HepG2 (cell line): ENCODE data around the gene ATRN. TPM values are rescaled to one million over a fixed set of nuclear protein-coding genes. Genes with fewer than 3 reads are reported as not detected.

Experiments
- CHCHD3 ChIP-seq: sonication (generic); formaldehyde crosslinking; IDR thresholded peaks from 2 replicates; pipeline ENCODE4 v1.8.0; 2022; ENCODE audit warnings: mild to moderate bottlenecking, missing genetic modification reagents, moderate library complexity
- ELF1 ChIP-seq: sonication (generic); formaldehyde crosslinking; IDR thresholded peaks from 2 replicates; pipeline ENCODE4 v1.4.0; 2020; ENCODE audit warnings: missing genetic modification reagents
- GFI1 ChIP-seq: sonication (generic); formaldehyde crosslinking; IDR thresholded peaks from 2 replicates; pipeline ENCODE4 v1.5.0; 2020; ENCODE audit warnings: missing genetic modification reagents, mild to moderate bottlenecking, borderline replicate concordance
- GTF2F1 ChIP-seq: fragments of 150-350 bp; IDR thresholded peaks from 2 replicates; pipeline ENCODE4 v1.6.1; 2014; ENCODE audit warnings: low read length
- HMGA1 ChIP-seq: sonication (generic); formaldehyde crosslinking; conservative IDR thresholded peaks from 2 replicates; pipeline ENCODE4 v1.4.0; 2020; ENCODE audit warnings: missing genetic modification reagents
- KDM3A ChIP-seq: IDR thresholded peaks from 2 replicates; pipeline ENCODE4 v1.6.1; 2018; ENCODE audit warnings: low read depth, missing compliant biosample characterization
- MIER2 ChIP-seq: IDR thresholded peaks from 2 replicates; pipeline ENCODE4 v1.6.1; 2016; ENCODE audit warnings: missing biosample characterization, missing genetic modification reagents
- NFKBIZ ChIP-seq: IDR thresholded peaks from 2 replicates; pipeline ENCODE4 v1.6.1; 2018; ENCODE audit warnings: missing genetic modification reagents, missing compliant biosample characterization
- NFRKB ChIP-seq: fragments of 450-650 bp; IDR thresholded peaks from 2 replicates; pipeline ENCODE4 v1.6.1; 2017
- RARA ChIP-seq: IDR thresholded peaks from 2 replicates; pipeline ENCODE4 v1.6.1; 2016; ENCODE audit warnings: missing genetic modification reagents, missing compliant biosample characterization
- RFXAP ChIP-seq: sonication (generic); formaldehyde crosslinking; IDR thresholded peaks from 2 replicates; pipeline ENCODE4 v1.4.0; 2020; ENCODE audit warnings: missing genetic modification reagents, borderline replicate concordance
- SIX4 ChIP-seq: sonication (generic); formaldehyde crosslinking; IDR thresholded peaks from 2 replicates; pipeline ENCODE4 v1.4.0; 2020; ENCODE audit warnings: missing genetic modification reagents
- TFE3 ChIP-seq: IDR thresholded peaks from 2 replicates; pipeline ENCODE4 v1.6.1; 2016
- TRIM24 ChIP-seq: sonication (generic); formaldehyde crosslinking; IDR thresholded peaks from 2 replicates; pipeline ENCODE4 v1.8.0; 2022; ENCODE audit warnings: mild to moderate bottlenecking, missing genetic modification reagents
- ZBTB3 ChIP-seq: sonication (generic); formaldehyde crosslinking; IDR thresholded peaks from 2 replicates; pipeline ENCODE4 v1.4.0; 2020; ENCODE audit warnings: low read depth, mild to moderate bottlenecking, moderate library complexity, missing genetic modification reagents, borderline replicate concordance
- ZFP1 ChIP-seq: IDR thresholded peaks from 2 replicates; pipeline ENCODE4 v1.6.1; 2016
- ZFP62 ChIP-seq: sonication (generic); formaldehyde crosslinking; IDR thresholded peaks from 2 replicates; pipeline ENCODE4 v1.4.0; 2020; ENCODE audit warnings: missing genetic modification reagents
- ZNF205 ChIP-seq: IDR thresholded peaks from 2 replicates; pipeline ENCODE4 v1.6.1; 2018; ENCODE audit warnings: missing biosample characterization, missing genetic modification reagents
- ZNF512B ChIP-seq: sonication (generic); formaldehyde crosslinking; IDR thresholded peaks from 2 replicates; pipeline ENCODE4 v1.5.1; 2020; ENCODE audit warnings: missing genetic modification reagents, mild to moderate bottlenecking, borderline replicate concordance
- ZNF619 ChIP-seq: sonication (generic); formaldehyde crosslinking; IDR thresholded peaks from 2 replicates; pipeline ENCODE4 v1.4.0; 2020; ENCODE audit warnings: mild to moderate bottlenecking, missing genetic modification reagents
- ZNF747 ChIP-seq: sonication (generic); formaldehyde crosslinking; IDR thresholded peaks from 2 replicates; pipeline ENCODE4 v1.8.1; 2023; ENCODE audit warnings: missing genetic modification reagents, mild to moderate bottlenecking, borderline replicate concordance
- polyA plus RNA-seq, 8 experiments: library from polyadenylated mRNA; depleted of rRNA in 3 of 8; stranded (reverse) in 7 of 8; unstranded in 1 of 8; fragments of >200 nt; fragmentation: Illumina TruSeq in 4 of 8; extraction: Trizol in 4 of 8; gene quantifications; 2 replicates each; pipeline versions ENCODE4 v1.2.1 to v1.2.3, GENCODE V29; 2011 to 2016; ENCODE audit warnings: low read depth in 4 of 8, missing spikeins in 1 of 8, mixed read lengths in 1 of 8; ENCODE audit not compliant: insufficient read depth in 1 of 8
- total RNA-seq, 5 experiments: library from RNA; depleted of rRNA; stranded (reverse); fragments of >200 nt; fragmentation: Illumina TruSeq; extraction: Trizol; gene quantifications; 2 replicates each; pipeline ENCODE4 v1.2.3, GENCODE V29; 2016; ENCODE audit warnings: low read depth in 1 of 5
- TF ChIP-seq, protein P1 (sequence below): sonication (generic); formaldehyde crosslinking; IDR thresholded peaks from 2 replicates; pipeline ENCODE4 v1.4.0; 2020; ENCODE audit warnings: mild to moderate bottlenecking, missing genetic modification reagents
- TF ChIP-seq, protein P2 (sequence below): sonication (generic); formaldehyde crosslinking; IDR thresholded peaks from 2 replicates; pipeline ENCODE4 v1.8.1; 2023; ENCODE audit warnings: mild to moderate bottlenecking, moderate library complexity, missing genetic modification reagents

ATRN gene
- total and polyA plus RNA-seq, 2 of the 13 experiments (the other 11 are each of a cell fraction or from before 2014, with no cell fraction given) = 44.2 to 81.1 TPM

- TF ChIP-seq, protein P1, sequence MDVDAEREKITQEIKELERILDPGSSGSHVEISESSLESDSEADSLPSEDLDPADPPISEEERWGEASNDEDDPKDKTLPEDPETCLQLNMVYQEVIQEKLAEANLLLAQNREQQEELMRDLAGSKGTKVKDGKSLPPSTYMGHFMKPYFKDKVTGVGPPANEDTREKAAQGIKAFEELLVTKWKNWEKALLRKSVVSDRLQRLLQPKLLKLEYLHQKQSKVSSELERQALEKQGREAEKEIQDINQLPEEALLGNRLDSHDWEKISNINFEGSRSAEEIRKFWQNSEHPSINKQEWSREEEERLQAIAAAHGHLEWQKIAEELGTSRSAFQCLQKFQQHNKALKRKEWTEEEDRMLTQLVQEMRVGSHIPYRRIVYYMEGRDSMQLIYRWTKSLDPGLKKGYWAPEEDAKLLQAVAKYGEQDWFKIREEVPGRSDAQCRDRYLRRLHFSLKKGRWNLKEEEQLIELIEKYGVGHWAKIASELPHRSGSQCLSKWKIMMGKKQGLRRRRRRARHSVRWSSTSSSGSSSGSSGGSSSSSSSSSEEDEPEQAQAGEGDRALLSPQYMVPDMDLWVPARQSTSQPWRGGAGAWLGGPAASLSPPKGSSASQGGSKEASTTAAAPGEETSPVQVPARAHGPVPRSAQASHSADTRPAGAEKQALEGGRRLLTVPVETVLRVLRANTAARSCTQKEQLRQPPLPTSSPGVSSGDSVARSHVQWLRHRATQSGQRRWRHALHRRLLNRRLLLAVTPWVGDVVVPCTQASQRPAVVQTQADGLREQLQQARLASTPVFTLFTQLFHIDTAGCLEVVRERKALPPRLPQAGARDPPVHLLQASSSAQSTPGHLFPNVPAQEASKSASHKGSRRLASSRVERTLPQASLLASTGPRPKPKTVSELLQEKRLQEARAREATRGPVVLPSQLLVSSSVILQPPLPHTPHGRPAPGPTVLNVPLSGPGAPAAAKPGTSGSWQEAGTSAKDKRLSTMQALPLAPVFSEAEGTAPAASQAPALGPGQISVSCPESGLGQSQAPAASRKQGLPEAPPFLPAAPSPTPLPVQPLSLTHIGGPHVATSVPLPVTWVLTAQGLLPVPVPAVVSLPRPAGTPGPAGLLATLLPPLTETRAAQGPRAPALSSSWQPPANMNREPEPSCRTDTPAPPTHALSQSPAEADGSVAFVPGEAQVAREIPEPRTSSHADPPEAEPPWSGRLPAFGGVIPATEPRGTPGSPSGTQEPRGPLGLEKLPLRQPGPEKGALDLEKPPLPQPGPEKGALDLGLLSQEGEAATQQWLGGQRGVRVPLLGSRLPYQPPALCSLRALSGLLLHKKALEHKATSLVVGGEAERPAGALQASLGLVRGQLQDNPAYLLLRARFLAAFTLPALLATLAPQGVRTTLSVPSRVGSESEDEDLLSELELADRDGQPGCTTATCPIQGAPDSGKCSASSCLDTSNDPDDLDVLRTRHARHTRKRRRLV (CRISPR knock-in tag) = no peak
- TF ChIP-seq ZFP1 (CRISPR knock-in tag) (no peak; the same call in 1 of the 2 replicates), ZNF747 (CRISPR knock-in tag) (no peak), NFKBIZ (CRISPR knock-in tag) (0 out of 2 replicates have a peak, but pooled peaks have one; percentile 73), GFI1 (CRISPR knock-in tag) (0 out of 2 replicates have a peak, but pooled peaks have one; percentile 29), RFXAP (CRISPR knock-in tag) (no peak), ZNF512B (CRISPR knock-in tag) (no peak), HMGA1 (CRISPR knock-in tag) (no peak), MIER2 (CRISPR knock-in tag) (no peak), ZBTB3 (CRISPR knock-in tag) (no peak), NFRKB (no peak), CHCHD3 (CRISPR knock-in tag) (no peak), KDM3A (CRISPR knock-in tag) (no peak), ZFP62 (CRISPR knock-in tag) (no peak), TFE3 (CRISPR knock-in tag) (no peak), ELF1 (CRISPR knock-in tag) (no peak), RARA (peak; percentile 67), SIX4 (CRISPR knock-in tag) (peak; percentile 37; the same call in 1 of the 2 replicates), GTF2F1 (no peak), ZNF619 (CRISPR knock-in tag) (no peak), ZNF205 (CRISPR knock-in tag) (0 out of 2 replicates have a peak, but pooled peaks have one; percentile 34), TRIM24 (CRISPR knock-in tag) (0 out of 2 replicates have a peak, but pooled peaks have one; percentile 47)
- TF ChIP-seq, protein P2, sequence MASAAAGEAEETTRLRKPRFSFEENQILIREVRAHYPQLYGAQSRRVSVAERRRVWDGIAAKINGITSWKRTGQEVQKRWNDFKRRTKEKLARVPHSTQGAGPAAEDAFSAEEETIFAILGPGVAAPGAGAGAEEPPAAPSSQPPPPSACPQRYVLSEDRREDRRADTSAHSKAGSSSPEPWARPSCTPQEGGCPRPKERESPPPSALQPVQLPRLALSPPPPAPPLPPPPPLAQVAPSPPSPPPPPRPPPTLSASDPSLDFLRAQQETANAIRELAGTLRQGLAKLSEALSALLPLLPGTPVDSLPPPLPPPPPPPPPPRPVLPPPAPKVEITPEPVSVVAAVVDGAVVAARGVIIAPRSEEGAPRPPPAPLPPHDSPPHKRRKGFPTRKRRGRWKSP (CRISPR knock-in tag) = peak; percentile 28; the same call in 1 of the 2 replicates
Measured at GRCh38 chr20:3553663-3554062, 82.8 kb downstream of the ATRN start (continued).
